ENCODE data around the gene TMEFF1.

TMEFF1 gene

DNA sequence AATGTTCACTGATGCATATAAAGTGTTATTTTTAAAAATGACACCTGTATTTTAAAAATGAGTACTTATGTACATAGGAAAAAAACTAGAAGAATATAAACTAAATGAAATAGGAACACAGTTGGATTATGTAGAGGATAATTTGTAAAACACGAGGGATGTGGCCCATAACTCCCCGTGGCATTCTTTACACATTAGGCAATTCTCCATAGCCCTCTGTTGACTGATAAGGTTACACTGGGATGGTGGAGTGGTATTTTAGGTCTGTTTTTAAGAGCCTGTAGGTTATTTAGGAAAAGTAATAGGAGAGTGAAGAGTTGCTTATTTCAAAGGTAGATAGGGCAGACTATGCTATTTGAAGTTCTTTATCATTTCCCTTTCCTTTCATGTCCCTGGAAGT is 106.7 kb downstream of the TMEFF1 start:
- DNase-seq, result no peak

DNA sequence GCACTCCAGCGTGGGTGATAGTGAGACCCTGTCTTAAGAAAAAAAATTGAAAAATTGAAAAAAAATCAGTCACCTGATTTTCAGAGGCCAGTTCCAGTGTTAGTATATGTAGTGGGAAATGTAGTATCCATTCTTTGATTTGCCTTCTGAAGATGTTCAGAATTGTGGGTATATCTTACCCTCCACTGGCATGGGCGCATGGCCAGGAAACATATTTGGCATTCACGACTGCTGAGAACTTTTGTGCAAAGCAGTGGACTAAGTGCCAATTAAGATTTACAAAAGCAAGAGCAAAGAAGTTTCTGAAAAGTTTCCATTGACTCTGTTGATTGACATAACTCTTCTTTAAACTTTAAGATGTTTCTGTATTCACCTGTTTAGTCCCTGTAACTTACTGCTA is 107.3 kb downstream of the TMEFF1 start:
- DNase-seq, result no peak

DNA sequence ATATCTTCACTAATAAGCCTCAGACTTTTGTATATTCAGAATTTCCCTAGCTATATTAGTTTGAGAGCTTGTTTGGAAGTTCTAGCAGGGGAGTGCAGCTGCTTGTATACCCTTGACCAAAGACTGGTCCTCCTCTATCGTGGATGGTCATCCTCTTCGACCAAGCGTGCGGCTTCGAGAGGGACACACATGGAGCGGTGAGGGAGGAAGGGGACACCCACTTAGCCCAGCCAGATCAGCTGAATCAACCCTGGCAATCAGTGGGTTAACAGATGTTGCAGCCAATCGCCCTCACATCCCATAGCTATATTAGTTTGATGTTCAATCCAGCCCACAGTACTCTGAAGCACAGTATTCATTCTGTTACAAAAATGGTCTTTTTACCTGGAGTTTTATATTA is 108.1 kb downstream of the TMEFF1 start:
- DNase-seq, result no peak

DNA sequence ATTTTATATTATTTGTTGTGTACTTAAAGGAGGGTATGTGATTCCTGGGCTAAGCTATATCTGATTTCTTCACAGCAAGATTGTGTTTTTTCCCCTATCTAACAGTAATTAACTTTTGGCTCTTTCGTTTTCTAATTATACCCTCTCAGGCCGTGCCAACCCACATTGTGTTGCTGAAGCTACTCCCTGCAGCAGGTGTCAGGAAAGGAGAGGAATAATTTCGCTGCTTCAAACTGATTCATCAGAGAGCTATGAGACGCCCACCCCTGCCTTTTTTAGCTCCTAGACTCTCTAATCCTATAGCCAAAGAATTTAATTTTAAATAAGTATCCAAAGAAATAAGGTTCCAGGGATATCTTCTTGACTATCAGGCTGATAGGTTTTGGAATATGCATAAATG is 108.7 kb downstream of the TMEFF1 start:
- DNase-seq, result peak in 1 of 2 experiments; percentile 40

DNA sequence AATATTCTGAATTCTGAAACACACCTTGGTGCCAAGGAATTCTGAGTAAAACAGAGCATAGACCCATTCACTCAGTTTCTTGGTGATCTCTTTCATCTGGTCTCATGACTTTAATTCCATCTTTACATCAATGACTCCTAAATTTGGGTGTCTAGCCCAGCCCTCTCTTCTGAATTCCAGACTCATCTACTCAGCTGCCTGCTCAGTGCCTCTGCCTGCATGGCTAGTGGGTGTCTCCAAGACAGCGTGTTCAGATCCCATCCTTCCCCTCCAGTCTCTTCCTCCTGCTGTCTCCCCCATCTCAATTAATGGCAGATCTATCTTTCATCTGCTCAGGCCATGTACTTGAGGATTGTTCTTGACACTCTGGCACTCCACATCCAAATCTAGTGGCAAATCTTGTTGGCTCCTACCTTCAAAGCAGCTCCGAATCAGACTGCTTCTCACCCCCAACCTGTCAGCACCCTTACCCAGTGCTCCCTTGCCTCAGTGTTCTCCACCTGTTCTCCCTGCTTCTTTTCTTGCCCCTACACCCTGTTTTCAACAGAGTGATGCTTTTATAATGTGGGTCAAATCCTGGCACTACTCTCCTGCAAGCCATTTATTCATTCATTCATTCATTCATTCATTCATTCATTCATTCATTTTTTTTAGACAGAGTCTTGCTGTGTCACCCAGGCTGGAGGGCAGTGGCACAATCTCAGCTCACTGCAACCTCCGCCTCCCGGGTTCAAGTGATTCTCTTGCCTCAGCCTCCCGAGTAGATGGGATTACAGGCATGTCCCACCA is 110.3 kb downstream of the TMEFF1 start:
- no peak for DNase-seq

DNA sequence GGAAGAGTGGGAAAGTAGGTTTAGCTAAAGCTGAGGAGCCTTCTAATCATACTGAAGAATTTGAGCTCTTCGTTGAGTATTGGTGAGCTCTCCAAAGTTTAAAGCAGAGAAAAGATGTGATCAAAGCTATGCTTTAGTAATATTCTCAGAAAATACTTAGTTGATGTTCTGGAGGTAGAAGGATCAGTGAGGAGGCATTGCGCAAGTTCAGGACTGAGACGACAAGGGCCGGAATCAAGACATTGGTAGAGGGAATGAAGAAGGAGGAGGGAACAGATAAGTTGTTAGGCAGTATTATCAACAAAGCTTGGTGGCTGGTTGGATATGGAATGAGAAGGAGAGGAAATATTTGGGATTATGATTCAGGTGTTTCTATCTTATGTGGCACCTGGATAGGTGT is 112.0 kb downstream of the TMEFF1 start:
- no peak for DNase-seq

DNA sequence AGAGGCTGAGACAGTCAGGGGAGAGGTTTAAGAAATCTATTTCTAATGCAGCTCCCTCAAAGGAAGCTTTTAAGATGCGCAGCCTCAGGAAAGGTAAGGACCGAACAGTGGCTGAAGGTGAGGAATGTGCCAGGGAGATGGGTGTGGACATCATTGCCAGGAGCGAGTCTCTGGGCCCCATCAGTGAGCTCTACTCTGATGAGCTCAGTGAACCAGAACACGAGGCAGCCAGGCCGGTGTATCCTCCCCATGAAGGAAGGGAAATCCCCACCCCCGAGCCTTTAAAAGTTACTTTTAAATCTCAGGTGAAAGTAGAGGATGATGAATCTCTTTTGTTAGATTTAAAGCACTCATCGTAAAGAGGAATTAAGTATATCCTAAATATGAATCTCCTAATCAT is 113.1 kb downstream of the TMEFF1 start:
- DNase-seq, result no peak

DNA sequence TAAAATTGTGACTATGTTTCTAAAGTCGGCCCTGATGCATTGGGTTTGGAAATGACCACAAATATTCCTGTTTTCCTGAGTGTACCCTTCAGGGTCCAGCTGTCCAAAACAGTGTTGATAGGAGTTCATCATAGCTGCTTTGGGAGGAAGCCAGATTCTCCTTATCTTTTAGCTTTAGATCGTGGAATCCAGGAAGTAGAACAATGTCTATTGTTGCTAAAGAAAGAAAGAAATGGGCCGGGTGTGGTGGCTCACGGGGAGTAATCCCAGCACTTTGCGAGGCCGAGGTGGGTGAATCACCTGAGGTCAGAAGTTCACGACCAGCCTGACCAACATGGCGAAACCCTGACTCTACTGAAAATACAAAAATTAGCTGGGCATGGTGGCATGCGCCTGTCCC is 114.4 kb downstream of the TMEFF1 start:
- no peak for DNase-seq

DNA sequence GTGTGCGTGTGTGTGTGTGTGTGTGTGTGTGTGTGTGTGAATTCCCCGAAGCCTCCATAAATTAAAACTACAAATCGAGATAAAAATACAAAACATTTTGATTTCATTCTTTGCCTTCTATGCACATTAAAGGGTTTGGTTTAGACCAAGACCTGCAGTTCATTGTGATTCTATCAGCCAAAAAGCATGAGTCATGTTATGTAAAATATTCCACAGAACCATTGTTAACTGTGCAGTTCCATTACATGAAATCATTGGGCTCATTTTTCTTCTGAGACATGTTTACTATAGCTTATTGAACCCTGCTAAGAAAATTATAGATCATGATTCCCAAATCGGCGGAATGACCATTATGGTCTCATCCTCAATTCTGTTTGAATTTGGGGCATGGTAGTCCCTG is 116.6 kb downstream of the TMEFF1 start:
- DNase-seq, result no peak

DNA sequence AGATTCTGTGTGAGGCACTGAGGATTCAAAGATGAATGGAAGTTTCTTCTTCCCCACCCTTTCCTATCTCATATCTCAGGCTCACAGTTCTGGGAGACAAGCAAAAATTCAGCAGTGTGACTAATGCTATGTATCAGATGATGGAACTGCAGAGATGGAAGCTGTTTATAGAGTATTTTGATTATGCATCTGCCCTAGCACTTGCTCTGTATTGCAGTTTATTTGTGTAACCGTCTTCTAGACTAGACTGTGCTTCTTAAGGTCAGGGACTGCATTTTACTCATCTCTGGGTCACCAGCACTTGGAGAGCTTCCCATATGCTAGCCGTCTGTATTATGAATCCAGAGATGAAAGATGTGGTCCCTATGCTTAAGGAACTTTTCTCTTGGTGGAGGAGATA is 117.5 kb downstream of the TMEFF1 start:
- DNase-seq, result no peak

DNA sequence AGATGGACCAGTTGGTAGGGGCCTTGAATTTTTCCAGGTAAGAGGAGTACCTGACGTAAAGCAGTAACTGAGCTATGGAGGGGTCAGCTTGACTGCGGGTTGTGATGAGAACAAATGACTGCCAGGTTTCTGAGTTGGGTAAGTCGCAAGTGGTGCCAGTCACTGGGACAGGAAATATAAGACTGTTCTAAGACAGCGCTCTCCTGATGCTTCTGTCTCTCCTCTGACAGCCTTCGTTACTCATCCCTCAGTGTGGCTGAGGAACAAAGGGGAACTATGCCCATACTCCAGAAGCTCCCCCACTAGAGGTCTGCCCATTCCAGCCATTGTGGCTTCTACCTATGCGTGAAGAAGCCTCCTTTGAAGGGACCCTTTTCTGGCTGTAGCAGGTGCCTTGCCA is 118.2 kb downstream of the TMEFF1 start:
- no peak for DNase-seq

DNA sequence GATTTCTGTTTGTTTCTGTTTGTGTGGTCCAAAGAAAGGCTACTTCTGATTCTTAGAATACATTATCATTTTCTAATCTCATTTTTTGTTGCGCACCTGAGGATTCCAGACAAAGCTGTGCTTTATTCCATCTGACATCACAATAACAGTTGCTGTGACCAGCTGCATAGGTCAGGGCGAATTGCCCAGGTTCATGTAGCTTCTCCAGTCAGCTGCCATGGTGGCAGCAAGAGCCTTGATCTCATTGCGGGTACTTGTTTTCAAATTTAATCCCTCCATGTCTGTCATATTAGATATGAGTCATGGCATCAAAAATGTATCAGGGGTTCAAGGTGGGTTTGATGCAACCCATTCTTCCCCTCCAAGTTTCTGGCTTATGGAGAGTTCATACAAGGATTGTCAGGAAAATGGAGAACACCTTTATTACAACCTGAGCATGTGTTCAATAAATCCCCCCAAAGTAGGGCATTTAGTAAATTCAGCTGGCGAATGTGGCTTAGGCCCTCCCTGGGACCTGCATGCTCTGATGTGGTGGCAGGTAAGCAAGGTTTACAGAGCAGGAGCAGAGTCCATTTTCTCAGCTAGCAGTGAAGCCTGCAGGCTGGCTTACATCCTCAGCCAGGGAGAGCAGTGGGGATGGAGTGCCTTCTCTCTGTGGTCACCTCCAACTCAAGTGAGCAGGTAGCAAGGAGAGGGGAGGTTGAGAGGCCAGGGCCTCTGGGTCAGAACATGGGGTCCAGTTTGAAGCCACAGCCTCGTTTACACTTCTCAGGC is 118.9 kb downstream of the TMEFF1 start:
- no peak for DNase-seq

DNA sequence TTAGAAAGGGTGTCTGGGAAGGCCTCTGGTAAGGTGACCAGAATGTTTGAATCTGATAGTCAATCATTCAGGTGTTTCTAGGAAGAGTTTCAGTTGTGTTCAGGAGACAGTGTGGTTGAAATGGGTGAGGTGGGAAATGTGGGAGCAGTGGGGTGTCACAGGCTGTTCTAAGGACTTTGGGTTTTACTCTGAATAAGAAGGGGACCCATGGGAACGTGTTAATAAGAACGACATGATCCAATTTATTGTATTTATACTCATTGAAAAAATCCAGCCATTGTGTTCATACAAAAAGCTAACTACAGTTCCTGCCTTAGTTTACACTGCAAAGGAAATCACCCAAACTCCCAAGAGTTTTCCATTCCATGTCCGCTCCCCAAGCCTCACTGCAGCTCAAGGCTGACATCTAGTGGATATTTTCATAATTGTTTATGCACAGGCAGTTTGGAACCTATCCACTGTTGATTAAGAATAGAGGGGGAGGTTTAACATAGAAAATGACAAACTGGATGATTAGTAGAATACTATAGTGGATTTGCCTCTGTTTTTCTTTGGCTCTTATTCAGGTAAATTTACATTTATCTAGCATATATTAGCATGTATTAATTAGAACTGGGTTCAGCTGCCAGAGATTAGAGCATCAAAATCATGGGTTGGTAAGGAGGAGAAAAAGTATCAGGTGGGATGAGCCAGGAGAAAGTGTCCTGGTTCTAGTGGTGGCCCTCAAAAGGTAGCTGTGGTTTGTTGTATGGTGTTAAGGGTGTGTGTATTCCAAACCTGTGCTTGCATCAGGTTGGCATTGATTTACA is 122.6 kb downstream of the TMEFF1 start:
- peak; percentile 43 to 58 for DNase-seq

DNA sequence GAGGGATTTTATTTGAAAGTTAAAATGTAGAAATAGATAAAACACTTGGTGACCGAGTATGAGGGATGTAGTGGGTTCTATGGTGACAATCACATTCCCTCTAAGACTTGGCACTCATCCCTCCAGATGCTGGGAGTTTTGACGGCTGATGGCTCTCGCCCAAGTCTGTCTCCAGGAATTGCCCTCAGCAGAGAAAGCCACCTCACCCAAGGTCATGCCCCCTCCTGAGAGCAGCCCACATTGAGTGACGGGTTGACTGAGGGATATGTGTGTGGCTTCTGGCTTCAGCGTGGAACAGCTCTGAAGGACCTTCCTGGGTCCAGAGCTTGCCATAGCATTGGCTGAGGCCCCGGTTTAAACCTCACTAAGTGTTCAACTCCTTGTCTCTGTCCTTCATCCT is 124.3 kb downstream of the TMEFF1 start:
- DNase-seq, result no peak

DNA sequence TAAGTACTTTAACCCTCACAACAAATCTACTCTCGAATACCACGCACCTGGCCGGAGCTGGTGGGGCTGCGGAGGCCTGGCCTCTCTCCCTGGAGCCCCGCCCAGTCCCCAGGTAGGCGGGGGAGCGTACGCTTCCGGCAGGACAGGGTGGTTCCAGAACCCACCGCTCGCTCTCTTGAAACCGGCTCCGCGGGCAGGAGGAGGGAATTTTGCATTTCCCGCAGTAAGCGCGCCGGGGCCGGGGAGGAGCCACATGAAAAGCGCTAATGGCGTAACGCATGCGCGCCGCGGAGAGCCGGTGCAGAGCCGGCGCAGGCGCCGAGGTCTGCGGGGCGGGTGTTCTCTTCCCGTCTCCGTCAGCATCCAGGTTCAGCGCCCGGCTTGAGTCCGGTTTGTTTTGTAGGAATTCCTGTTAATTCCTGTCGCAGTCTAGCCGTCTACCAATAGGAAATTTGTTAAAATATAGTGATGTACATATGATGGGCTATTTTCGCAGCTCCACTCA is 125.7 kb downstream of the TMEFF1 start:
- peak; percentile 93 to 95 for DNase-seq

DNA sequence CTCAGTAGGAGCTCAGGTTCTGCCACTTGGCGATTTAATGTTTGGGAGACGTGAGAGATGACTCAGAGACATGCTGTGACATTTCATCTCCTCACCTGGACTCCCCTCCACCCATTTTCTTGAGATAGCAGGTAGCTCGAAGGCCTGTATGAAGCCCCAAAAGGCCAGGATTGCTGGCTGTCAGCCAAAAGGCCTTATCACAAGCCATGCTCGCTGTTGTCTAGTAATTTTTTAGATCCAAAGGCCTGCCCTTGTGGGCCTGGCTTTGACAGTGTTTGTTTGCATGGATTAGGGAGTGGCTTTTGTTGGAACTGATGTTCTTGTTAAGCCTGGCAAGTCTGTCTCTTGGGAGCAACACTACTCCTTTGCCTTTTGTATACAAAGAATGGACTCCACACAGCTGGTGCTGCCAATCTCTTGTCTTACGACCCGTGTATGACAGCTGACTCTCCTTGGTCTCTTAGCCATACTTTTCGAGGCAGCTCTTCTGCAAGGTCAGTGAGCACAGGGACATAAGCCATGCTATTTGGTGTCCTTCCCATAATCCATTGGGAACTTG is 127.7 kb downstream of the TMEFF1 start:
- DNase-seq, result peak in 1 of 2 experiments; percentile 21

DNA sequence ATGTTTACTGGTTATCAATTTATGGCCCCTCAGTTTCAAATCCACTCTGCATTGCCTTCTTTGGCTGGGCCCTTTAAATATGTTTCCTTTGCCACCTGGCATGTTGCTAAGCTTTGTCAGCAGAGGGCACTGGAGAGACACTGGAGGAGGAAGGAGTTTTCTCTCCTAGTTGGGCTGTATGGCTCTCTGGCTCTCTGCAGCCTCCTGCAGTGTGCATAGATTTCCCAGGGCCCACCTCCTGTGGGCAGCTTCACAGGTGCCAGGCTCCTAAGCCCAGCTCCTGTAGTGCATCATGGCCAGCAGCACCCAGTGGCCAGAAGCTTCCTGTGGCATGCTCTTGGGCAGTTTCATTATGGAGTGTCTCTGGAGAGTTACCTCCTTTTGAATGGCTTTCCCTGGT is 128.3 kb downstream of the TMEFF1 start:
- DNase-seq, result peak; percentile 65 to 83

DNA sequence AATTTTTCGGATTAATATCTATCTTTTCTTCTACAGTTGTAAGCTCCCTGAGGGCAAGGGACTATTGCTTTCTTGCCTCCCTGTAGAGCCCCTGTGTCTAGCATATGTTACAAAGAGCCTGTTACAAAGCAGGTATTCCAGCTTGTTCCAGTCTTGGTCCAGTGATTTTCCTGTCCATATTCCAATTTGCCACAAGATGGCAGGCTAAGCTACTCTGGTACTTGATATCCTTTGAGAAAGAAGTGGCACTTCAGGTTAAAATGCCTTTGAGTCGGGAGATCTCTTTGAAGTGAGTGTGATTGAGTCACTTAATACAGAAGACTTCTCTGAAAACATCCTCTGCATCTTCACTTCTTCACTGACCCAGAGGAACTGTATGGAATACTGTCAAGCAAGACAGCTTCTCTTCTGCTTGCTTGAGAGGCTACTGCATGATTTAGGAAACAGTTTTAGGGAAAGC is 129.4 kb downstream of the TMEFF1 start:
- DNase-seq, result peak; percentile 58 to 72

DNA sequence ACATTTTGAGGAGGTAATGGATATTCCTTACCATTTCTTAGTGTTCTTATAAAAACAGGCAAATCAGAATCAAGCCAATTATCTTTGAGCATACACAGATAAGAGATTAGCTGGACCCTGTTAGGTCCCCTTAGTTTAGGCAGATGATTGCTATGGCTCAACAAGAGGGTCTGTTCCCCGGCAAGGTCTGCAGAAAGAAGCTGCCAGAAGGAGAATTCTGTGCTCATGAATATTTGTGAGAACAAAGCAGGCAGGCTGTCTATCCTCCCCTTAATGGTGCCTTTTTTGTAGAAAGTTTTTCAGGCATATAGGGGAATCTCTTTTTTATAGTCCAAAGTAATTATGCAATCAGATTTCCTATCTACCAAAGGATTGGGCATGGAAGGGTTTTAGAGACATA is 132.5 kb downstream of the TMEFF1 start:
- no peak for DNase-seq

DNA sequence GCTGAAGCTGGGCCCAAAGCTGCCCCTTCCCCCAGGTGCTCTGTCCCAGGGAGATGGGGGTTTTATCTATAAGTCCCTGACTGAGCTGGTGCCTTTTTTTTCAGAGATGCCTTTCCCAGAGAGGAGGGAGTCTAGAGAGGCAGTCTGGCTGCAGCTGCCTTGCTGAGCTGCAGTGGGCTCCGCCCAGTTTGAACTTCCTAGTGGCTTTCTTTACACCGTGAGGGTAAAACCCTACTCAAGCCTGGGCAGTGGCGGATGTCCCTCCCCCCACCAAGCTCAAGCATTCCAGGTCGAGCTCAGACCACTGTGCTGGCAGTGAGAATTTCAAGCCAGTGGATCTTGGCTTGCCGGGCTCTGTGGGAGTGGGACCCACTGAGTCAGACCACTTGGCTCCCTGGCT is 146.2 kb downstream of the TMEFF1 start:
- no peak for DNase-seq

DNA sequence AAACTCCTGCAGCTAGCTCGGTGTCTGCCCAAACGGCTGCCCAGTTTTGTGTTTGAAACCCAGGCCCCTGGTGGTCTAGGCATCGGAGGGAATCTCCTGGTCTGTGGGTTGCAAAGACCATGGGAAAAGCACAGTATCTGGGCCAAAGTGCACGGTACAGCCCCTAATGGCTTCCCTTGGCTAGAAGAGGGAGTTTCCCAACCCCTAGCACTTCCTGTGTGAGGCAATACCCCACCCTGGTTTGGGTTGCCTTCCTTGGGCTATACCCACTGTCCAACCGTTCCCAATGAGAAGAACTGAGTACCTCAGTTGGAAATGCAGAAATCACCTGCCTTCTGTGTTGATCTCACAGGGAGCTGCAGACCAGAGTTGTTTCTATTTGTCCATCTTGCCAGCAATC is 146.7 kb downstream of the TMEFF1 start:
- DNase-seq, result no peak

DNA sequence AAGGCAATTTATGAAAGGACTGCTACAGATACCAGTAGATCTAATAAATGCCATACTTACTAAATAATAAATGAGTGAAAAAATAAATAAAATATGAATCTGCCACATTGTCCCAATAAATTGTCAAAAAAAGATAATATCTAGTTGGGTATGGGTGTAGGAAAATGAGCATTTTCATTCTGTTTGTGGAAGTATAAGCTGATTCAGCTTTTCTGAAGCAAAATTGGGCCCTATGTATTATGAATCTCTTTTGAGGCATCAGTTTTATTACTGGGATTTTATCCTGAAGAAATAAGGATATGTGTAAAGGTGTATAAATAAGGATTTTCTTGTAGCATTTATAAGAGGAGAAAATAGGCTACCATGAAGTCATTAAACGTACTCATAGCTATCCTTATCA is 151.0 kb downstream of the TMEFF1 start:
- DNase-seq, result no peak

DNA sequence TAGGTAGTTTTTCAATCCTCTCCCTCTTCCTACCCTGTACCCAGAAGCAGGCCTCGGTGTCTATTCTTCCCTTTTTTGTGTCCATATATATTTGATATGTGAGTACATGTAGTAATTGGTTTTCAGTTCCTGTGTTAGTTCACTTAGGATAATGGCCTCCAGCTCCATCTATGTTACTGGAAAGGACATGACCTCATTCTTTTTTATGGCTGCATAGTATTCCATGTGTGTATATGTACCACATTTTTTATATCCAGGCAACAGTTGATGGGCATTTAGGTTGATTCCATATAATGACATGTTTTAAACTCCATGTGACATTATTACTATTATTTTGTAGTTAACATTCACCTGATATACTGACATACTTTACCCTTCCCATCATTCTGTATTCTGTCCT is 154.0 kb downstream of the TMEFF1 start:
- no peak for DNase-seq

Measured in NCI-H2081 (cell line).